ENCODE measurements around the gene KIR2DL3.
"Not testable (repeated sequence)": the region's sequence is repeated elsewhere in the genome, so short reads cannot be mapped to it uniquely, and the experiment has no call there.

The KIR2DL3 gene

GRCh38 chr19:54738306-54738705, at the start of gene KIR2DL3:
Gene KIR2DL3 (plus strand): TSS chr19:54738513. CDS start chr19:54738546, 33 bp downstream.
- not testable (repeated sequence) for H3K27ac ChIP-seq

DNA sequence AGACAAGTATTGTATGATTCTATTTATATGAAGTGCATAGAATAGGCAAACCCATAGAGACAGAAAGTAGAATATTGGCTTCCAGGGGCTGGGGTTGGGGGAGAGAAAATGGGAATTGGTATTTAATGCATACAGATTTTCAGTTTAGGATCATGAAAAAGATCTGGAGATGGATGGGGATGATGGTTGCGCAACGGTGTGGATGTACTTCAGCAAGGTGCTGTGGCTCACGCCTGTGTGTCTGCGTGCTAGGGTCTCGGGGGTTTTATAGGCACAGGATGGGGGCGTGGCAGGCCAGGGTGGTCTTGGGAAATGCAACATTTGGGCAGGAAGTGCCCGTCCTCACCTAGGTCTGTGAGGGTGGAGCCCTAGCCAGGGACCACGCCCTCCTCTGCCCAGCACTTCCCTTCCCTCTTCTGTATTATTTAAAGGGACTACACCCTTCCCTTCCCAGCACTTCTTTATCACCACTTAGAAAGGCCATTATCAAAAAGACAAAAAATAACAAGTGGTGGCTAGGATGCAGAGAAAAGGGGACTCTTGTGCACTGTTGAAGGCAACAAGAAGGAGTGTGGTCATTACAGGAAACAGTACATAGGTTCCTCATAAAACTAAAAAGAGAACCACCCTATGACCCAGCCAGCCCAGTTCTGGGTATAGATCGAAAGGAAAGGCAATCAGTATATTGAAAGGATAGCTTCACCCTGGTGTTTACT, 46.6 kb upstream of the KIR2DL3 start:
- no peak overlapping the region for H3K27ac ChIP-seq
- no peak for TF ChIP-seq CTCF (conservative IDR thresholded peaks at IDR 0.05)

DNA sequence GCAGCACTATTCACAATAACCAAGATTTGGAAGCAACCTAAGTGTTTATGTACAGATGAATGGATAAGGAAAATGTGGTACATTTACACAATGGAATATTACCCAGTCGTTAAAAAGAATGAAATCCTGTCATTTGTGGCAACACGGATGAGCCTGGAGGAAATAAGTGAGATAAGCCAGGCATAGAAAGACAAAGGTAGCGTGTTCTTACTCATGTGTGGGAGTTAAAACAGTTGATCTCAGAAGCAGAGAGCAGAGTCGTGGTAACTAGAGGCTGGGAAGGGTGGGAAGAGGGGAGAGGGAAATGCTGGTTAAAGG, 46.1 kb upstream of the KIR2DL3 start:
- H3K27ac ChIP-seq: no peak overlapping the region
- TF ChIP-seq CTCF (conservative IDR thresholded peaks at IDR 0.05): no peak

DNA sequence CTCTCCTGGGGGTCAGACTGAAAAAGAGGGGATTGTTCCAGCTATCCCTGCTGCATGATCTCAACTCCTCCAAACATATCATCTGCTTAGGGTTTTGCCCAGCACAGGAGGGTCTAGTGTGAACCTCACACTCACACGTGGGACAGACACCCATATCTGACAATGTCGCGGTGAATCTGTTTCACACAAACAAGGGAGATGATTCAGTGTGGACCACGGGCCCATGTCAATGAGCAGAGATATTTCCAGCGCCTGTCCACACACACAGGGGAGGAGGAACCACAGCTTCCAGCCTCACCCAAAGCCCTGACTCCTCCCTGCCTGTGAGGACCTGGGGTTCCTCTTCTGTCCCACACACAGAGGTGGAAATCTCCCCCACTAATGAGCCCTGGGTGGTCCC, 43.7 kb upstream of the KIR2DL3 start:
- no peak for TF ChIP-seq CTCF (conservative IDR thresholded peaks at IDR 0.05)

GRCh38 chr19:54696117-54696548, 42.2 kb upstream of the KIR2DL3 start:
- TF ChIP-seq CTCF (conservative IDR thresholded peaks at IDR 0.05): no peak
- no peak overlapping the region for H3K27ac ChIP-seq

More for the DNA sequence above, 43.7 kb upstream of the KIR2DL3 start:
- no peak overlapping the region for H3K27ac ChIP-seq

- no peak overlapping the region for H3K27ac ChIP-seq
- no peak for TF ChIP-seq CTCF (conservative IDR thresholded peaks at IDR 0.05)
Observed at GRCh38 chr19:54696766-54697165, 41.5 kb upstream of the KIR2DL3 start.

GRCh38 chr19:54697716-54698115, 40.6 kb upstream of the KIR2DL3 start:
- H3K27ac ChIP-seq: not testable (repeated sequence)

DNA sequence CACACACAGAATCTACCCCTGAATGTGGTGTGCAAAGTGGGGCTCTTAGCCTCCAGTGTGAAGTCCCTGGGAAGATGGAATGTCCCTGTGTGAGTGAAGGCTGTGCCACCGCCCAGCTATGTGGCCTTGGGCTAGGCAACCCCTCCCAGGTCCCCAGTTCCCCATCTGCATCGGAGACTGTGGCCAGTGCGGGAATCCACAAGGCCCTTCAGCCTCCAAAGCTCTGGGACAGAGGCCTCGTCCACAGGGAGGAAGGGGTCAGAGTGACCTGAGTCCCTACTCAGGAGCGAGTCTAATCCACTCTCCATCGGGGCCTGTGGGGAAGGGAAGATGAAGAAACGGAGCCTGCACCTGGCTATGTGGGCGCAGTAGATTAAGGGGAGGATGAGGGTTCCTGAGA, 33.4 kb upstream of the KIR2DL3 start:
- TF ChIP-seq CTCF (conservative IDR thresholded peaks at IDR 0.05): no peak
- H3K27ac ChIP-seq: no peak overlapping the region

DNA sequence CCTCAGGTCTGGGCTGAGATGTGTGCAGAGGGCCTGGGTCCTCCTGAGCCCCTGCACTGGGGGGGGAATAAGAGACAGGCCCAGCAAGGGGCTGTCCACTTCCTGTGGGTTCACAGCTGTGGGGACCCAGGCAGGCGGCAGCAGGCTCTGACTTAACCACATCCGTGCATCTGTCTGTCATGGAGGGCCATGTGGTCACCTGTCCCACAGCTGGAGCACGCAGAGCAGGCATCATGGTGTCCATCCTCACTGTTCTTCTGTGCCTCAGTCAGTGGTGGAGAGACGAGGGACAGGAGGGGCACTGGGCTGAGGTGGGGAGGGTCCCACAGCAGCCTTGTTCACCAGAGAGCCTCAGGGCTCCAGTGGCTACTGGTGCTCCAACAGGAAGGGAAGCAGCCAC, 30.4 kb upstream of the KIR2DL3 start:
- TF ChIP-seq CTCF (conservative IDR thresholded peaks at IDR 0.05): no peak
- no peak overlapping the region for H3K27ac ChIP-seq

Data from VCaP (cell line).